ENCODE measurements around the gene PAPOLB.
A peak's percentile ranks its signal among the peaks of the same experiment; 100 is the strongest.

PAPOLB gene

DNA sequence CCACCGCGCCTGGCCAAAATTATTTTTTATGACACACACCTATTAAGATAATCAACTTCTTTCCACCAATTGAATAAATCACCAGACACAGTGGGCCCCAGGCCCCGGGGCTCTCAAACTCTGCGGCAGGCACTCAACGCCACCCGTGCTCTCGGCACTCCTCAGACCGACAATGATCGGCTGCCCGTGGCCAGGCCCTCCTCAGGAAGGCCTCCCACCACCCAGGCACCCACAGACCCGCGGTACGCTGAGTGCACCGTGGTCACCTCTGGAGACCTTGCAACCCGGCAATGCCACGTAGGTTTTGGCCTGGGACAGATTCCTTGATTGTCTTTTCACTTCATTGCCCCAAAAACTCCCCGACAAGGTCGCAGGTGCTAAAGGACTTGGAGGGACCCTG is 14.8 kb upstream of the PAPOLB start:
- DNase-seq = no peak

DNA sequence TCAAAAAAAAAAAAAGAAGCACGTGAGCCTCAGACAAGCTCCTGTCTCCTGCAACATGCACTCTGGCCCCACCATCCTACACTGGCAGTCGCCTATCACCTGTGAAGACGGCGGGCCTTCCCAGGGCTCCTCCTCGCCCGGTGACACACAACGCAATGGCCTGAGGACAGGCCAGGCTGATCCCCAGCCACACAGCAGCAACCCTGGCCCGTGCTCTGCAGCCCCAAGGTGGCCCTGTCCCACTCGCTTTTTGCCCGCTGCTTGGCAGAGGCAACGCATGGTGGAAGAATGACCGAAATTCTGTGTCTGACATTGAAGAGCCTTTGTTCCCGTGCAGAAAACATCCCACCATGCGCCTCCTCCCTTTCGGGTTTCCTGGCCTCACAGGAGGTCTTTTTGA is 13.6 kb upstream of the PAPOLB start:
- no peak for DNase-seq

DNA sequence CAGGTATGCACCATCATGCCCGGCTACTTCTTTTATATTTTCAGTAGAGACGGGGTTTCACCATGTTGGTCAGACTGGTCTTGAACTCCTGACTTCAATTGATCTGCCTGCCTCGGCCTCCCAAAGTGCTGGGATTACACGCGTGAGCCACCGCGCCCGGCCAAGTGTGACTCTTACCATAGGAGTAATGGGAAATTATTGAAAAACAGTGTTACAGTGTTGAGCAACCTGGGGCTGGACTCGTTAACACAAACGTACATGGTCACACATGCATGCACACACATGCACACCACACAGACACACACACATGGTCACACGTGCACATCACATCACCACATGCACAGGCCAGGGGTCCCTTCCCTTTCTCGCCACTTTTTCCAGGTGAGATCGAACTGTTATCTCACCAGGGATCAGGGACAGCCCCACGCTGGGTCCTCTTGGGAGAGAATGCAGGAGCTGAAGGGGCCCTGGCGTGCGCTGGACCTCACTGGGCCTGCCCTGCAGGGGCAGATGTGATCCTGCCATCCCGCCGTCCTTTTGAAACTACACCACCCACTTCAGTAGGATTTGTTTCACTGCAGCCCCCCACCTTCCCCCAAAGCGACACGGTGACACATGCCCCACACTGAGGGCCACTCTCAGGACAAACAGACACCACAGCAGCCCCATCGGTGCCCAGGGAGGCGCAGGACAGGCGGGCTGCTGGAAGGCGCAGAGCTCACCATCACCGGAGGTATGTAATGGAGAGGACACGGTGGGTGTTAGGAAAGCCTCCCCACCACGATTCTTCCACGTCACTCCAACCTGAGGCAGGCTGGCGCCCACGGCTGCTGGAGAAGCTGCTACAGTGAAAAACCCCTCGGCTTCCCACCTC is 11.5 kb upstream of the PAPOLB start:
- DNase-seq = no peak

DNA sequence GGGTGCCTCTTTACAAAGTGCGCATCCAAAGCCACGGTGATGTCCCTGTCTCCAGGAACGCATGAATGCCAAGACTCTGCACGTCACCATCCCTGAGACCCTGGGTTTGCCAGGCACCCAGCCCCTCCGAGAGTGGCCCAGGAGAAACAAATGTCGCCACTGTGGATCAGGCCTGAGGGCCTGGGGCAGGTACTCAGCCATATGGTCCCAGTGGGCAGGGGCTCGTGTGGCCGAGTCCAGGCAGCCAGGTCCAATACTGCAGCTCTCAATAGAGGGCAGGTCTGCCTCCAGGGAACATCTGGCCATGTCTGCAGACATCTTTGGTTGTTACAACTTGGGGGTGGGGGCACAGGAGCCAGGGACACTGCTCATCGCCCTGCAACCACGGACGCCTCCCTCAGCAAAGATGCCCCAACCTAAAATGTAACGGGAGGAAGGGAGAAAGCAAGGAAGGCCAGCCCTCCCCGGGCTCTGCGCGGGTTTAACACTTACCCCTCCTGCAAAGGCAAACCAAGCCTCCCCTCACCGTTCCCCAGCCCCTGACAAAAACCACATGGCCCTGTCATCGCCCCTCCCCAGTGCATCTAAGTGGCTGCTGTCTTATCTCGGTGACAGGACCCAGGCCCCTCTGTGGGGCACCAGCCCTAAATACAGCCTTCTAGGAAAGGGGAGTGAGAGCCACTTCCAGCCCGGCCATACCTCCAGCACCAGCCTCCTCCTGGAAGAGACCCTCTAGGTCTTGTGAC is 10.3 kb upstream of the PAPOLB start:
- no peak for DNase-seq

DNA sequence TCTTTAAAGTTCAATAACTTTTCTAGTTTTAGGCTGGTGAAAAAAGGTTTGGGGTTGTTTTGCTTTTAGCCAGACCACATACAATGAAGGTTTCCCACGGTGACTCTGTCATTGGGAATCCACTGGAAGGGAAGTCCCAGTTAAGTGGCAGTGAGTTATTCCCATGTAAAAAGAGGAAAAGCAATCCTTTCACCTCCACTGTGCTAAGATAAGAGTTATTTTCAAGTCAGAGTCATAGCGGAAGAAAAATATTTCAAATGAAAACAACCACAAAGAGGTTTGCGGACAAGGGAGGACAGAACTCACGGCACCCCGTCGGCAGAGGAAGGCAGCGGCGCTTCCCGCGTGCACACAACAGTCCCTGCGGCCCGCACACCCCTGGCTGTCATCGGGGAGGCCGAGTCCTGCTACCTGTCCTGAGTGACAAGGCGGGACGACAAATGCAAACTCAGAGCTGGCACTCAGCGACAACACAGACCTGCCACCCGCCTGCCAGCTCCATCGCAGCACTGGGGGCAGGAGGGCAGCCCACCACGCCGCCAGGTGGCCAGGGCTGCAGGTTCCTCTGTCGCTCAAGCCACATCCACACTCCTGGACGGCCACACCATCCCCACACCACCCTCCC is 9.3 kb upstream of the PAPOLB start:
- DNase-seq = no peak

DNA sequence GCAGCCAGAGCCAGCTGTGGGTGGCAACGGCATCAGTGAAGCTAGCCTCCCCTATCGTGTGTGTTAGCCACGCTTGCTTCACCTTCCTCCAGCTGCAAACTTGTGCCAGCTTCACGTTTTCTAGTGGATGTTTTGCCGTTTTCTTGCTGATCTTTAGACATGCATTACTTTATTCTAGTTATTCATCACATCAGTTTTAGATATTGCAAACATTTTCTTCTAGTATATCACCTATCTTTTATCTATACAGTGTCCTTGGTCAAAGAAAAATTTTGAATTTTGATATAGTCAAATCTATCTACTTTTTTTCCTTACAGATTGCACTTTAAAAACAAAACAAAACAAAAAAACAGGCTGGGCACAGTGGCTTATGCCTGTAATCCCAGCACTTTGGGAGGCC is 6.7 kb upstream of the PAPOLB start:
- DNase-seq = no peak

DNA sequence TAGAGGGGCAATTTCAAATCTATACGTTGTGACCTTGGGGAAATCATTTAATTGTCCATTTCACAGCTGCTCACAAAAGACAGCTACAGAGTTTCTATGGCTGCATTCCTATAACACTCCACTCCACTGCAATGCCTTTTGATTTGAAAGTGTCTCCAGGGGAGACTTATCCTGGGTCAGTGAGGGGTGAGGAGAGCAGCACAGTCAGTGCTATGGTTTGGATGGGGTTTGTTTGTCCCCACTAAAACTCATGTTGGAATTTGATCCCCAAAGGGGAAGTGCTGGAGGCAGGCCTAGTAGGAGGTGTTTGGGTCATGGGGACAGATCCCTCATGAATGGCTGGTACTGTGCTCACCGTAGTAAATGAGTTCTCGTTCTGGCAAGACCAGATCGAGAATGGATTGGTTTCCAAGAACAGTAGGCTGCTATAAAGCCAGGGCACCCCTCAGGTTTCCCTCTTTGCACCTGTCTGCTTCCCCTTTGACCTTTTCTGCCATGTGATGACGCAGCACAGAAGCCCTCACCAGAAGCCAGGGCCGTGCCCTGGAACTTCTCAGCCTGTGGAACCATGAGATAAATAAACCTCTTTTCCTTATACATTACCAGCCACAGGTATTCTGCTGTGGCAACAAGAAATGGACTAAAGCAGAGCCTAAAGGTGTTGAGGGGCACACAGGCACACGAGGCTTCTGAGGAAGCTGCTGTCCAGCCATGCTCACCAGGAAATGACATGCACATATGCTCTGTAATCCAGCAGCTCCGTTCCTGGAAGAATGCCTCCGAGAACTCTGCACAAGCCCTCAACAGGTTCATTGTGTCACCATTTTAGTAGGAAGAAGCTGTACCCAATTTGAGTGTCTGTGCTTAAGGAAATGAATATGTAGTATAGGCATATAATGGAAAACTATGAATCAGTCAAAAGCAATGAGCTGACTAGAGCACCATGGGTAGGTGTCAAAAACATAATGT is 5.0 kb upstream of the PAPOLB start:
- DNase-seq = no peak

DNA sequence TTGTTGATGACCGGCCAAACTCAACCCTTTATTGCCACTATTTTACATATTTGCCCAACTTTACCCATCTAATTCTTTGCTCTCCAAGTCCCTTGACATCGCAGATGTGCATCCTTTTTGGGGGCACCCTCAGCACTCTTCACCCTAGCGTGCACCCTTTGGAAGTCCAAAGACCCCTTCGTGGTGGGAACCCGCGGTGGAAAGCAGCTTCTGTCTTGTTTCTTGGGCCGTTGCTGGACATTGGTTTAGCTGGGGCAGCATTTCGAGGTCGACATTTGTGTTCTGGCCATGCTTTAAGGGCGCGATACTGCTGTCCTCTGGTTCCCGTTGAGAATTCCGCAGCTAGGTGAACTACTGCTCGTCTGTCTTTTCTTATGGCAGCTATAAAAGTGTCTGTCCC is 326 bp upstream of the PAPOLB start:
- no peak for DNase-seq

DNA sequence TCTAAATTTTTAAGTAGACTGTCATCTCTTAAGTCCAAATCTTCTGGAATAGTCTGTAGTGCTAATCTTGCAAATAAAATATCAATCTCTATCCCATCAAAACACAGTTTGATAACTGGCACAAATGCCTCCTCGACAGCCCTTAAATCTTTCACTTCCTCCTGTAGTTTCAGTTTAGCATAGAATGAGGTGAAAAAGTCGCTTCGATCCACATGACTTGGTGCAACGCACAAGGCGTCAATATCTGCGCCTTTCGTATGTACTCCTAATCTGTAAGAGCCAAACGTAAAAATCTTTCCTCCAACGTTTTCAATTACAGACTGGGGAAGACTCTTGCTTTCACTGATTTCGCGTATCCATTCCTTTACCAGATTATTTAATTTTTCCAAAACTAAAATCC is 603 bp downstream of the PAPOLB start:
- DNase-seq = no peak

DNA sequence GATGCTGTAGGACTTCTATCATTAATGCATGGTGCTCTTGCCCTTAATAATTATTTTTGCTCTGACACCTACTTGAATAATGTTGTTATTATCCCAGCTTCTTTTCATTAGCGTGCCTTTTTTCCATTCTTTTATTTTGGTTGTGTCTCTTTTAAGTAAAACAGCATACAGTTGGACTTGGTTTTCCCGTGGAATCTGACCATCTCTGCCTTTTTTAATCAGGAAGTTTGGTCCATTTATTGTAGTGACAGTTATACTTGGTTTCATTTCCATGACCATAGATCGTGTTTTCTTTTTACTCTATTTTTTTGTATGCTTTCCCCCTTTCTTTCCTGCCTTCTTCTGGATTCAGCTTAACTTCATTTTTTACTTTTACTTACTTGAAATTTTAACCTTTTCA is 4.6 kb downstream of the PAPOLB start:
- DNase-seq = no peak

DNA sequence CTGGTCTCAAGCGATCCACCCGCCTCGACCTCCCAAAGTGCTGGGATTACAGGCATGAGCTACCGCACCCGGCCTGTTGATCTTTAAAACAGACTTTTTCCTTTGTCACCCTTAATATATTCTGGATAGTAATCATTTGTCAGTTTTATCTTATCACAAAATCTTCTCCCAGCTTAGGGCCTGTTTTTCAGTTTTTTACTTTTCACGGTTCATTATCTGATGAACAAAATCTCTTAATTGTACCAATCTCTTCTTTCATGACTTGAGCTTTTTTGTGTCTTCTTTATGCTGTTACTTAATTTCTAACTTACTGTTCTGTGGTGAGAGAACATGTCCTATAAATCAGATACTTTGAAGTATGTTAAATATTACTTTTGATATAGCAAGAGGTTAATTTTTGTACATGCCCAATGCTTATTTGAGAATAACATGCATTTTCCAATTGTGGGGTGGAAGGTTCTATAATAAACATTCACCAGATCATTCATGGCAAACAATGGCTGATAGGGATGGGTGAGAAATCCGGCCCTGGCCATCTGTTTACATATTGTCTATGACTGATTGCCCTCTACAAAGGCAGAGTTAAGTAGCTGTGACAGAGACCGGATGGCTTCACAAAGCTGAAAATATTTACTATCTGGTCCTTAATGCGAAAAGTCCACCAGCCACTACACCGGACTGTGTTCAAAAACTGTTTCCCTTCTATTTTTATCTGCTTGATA is 5.3 kb downstream of the PAPOLB start:
- no peak for DNase-seq

DNA sequence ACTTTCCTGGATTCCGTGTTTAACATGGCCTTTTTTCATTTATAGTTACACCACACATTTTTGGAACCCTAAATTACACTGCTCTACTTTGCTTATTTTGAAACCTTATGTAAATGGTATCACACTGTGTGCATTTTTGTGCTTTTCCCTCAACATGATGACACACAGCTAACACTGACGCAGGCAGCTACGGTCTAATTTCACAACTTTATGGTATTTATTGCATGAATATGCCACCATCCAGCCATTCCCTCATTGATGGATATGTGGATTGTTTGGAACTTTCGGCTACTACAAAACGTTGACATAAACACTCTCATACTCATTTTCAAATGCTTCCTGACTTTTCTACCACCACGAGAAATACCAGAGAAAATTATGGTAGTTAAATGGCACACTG is 6.9 kb downstream of the PAPOLB start:
- DNase-seq = no peak

DNA sequence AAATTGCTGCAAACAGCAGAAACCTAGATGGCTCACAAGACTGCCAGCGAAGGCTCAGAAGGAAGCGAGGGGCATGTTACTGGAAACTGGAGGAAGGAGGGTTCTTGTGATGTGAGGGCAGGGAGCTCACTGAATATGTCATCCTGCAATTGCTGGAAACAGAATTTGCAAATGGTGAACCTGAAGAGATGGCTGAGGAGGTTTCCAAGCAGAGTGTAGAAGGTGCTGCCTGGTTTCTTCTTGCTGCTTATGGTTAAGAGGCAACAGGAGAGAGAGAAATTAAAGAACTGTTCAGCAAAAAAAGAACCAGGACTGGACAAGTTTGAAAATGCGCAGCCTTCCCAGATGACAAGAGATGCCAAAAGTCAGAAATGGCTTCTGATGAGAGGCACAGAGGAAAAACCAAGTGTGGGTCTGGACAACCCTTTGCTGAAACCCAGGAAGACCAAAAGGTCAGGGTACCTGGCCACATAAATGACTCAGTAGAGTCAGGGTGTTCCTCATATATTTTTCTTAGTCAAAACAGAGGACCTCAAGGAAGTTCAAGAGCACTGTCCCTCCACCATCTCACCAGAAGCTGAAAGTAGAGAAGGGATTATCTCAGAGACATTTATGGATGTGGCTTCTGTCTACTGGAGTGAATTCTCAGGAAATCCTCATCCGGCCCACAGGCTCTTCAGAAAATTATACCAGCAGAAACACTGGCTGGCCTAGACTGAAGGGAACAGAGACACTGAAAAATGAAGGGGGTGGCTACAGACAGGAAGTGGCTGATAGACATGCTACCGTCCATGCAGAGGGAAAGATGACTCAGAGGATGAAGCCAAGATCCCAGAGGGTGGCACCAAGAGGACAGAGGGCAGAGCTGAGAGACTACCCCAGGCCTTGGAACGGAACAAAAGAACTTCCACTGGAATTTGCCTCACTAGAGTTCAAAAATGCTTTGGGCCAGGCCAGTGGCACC is 10.1 kb downstream of the PAPOLB start:
- peak; percentile 20 for DNase-seq

DNA sequence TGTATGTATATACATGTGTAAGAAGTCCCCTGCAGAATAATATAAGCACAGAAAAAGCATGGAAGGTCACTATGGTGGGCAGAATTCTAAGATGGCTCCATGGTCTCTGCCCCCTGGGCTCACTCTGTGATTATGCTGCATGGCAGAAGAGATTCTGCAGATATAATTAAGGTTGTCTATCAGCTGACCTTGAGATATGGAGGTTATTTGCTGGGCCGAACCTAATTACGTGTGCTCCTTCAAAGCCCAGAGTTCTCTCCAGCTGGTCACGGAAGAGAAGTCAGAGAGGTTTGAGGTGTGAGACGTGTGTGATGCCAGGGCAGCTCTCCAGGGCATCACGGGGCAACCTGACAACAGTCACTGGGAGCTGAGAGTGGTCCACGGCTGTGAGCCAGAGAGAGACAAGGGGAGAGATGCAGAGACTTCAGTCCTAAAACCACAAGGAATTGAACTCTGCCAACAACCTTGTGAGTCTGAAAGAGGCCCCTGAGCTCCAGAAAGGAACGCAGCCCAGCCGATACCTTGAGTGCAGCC is 11.5 kb downstream of the PAPOLB start:
- no peak for DNase-seq

DNA sequence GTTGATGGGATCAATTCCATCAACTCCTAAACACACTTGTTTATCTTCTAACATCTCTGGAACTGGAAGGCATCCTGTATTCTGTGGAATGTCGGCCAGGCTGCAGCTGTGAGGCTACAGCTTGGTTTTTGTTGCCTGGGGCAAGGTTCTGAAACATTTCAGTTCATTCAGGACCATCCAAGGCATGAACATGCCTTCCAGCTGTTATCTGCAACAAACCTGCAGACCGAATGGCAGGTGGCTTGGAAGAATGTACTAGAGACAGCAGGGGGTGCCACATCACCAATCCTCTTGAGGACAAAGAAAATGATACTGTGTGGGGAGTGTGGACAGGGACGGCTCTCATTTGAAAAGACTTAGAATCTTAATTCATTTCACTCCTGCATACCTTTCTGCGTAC is 12.4 kb downstream of the PAPOLB start:
- DNase-seq = peak; percentile 19

DNA sequence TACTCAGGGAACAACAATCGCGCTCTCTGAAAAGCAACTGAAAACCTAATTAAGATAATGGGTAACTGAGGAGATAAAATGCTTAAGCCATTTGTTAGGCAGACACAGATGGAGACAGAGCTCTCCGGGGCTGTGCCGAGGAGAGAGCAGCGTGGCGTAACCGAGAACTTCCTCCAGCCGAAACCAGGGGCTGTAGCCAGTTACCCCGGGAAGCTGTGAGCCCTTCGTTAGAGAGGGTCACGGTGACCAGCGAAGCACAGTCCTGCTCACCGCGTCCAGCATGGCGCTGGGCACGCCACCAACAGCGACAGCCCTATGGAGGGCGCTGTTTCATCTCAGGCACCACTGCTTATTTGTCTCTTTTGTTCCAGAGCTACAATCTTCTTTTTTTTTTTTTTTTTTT is 16.1 kb downstream of the PAPOLB start:
- no peak for DNase-seq

DNA sequence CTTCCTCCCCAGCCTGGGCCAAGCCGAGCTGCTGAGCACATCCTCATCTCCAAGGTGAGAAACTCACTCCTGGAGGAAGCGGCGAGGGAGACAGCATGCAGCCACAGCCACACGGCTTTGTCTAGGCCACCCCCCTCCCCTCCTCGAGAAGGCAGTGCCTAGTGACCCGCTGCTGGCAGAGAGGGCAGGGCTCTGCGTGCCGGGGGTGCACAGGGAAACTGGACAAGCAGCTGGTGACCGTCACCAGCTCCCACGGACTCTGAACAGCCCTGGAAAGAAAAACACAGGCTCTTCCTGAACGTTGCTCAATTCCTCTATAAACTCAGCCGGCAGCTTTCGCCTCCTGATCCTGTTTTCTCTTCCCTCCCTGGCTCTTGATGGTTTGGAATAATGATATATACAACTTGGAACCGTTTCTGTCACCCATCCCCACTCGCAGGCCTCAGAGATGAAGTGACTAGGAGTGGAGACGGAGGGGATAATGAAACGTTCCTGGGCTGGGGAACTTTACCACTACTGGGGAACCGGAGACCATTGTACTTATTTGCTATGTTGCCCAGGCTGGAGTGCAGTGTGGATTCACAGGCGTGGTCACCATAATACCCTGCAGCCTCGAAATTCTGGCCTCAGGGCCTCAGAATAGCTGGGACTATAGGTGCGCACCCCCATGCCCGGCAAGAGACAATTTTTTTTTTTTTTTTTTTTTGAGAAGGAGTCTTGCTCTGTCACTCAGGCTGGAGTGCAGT is 19.3 kb downstream of the PAPOLB start:
- DNase-seq = no peak

DNA sequence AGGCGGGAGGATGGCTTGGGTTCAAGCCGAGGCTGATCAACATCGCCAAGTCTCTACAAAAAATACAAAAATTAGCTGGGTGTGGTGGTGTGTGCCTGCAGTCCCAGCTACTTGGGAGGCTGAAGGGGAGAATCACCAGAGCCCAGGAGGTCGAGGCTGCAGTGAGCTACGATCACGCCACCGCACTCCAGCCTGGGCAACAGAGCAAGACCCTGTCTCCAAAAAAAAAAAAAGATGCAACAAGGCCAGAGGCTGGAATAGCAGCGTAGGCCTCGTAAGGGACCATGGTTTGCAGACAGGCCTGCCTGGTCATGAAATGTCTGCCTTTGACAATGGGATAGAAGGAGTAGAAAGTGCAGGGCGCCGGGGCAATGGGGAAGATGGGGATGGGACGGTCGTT is 20.0 kb downstream of the PAPOLB start:
- no peak for DNase-seq

DNA sequence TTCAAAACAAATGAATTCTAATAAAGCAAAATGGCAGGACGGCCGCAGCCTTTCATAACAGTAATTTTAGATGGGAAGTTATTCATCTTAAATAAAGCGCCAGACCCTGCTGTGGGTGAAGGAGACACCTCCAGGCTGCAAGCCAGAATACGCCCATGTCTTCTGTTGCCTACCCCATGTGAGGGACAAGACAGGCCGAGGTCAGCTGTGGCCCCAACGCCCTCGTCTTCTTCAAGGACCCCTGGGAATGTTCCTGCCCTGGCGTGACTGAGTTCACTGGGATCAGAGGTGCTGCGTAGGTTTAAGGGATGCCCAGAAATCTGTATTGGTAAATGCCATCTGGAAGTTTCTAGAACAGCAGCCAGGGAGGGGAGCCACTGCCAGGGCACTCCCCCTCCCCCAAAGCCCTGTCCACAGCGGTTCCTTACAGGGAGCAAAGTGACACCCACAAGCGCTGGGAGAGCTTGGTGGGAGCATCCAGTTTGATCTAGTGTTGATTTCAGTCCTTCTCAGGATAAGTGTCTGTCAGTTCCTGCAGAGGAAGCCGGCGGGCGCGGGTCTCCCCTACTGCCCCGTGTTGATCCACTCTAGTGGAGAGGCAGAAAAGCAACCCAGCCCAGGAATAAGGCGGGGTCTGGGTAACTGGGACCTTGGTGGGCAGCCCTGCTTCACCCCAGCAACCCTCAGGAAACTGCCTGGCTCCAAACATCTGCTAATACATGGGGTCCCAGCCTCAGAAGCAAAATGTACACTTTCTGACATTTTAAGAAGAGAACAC is 20.6 kb downstream of the PAPOLB start:
- DNase-seq = no peak

Data from fibroblast of skin of right quadriceps (primary cell).